ENCODE measurements around the gene EFCAB5. TPM values are rescaled to one million over a fixed set of nuclear protein-coding genes. Genes with fewer than 3 reads are reported as not detected.

The EFCAB5 gene
- total and polyA plus RNA-seq, 10 of the 15 experiments (the other 5 are each of a cell fraction or from before 2014, with no cell fraction given) = 0.39 to 2.6 (median 1.0) TPM

- TF ChIP-seq JUND (IDR thresholded peaks at IDR 0.05; ENCODE audit: low read depth, low read length) (no peak), USF1 (IDR thresholded peaks at IDR 0.05; ENCODE audit: borderline replicate concordance, extremely low read length, insufficient read depth, low read depth, low read length) (no peak), CTCF (IDR thresholded peaks at IDR 0.05 in 2 of 3, conservative IDR thresholded peaks at IDR 0.05 in 1 of 3; ENCODE audit: control insufficient read depth in 2 of 3, extremely low read depth in 1 of 3, insufficient read depth in 1 of 3, low read depth in 3 of 3, low read length in 3 of 3) (peak; percentile 83 to 95 (median 94); a peak in 5 of 6 replicates), CEBPB (IDR thresholded peaks at IDR 0.05; ENCODE audit: borderline replicate concordance in 1 of 2, low read depth in 2 of 2, low read length in 2 of 2) (no peak), JUNB (IDR thresholded peaks at IDR 0.05) (no peak), SUZ12 (IDR thresholded peaks at IDR 0.05; ENCODE audit: unreplicated experiment) (no peak), CEBPZ (IDR thresholded peaks at IDR 0.05; ENCODE audit: low read depth, low read length) (no peak), ZZZ3 (IDR thresholded peaks at IDR 0.05; ENCODE audit: control insufficient read depth, insufficient read length, low read depth) (no peak), HDAC6 (IDR thresholded peaks at IDR 0.05; ENCODE audit: unreplicated experiment) (no peak), SP1 (IDR thresholded peaks at IDR 0.05; ENCODE audit: low read depth, low read length) (no peak), ZBTB11 (CRISPR knock-in tag; IDR thresholded peaks at IDR 0.05) (no peak), E4F1 (IDR thresholded peaks at IDR 0.05; ENCODE audit: borderline replicate concordance, partially characterized antibody) (no peak), MTA2 (IDR thresholded peaks at IDR 0.05; ENCODE audit: low read depth) (peak; percentile 85), RAD21 (IDR thresholded peaks at IDR 0.05; ENCODE audit: insufficient read depth, low read depth, low read length) (peak; percentile 93), NFYA (IDR thresholded peaks at IDR 0.05; ENCODE audit: borderline replicate concordance, low read depth, low read length) (no peak)
These were observed 10.1 kb upstream of the EFCAB5 start (continued) for GRCh38 chr17:29931231-29931932.

Data from GM12878 (cell line).